Measurements from ENCODE around the gene C1orf159. TPM values are rescaled to one million over a fixed set of nuclear protein-coding genes. Genes with fewer than 3 reads are reported as not detected.
A peak's percentile ranks its signal among the peaks of the same experiment; 100 is the strongest.

Gene C1orf159
- total RNA-seq: 1 to 10 TPM; 2.9 to 6.0 (median 3.5) TPM
- 10 to 100 TPM in 1 of 2 donors, 1 to 10 TPM in 1; 7.1 to 14.0 TPM for polyA plus RNA-seq
- long read RNA-seq, donor 1, partial matches to known transcripts: 0 of 4 reads
- long read RNA-seq, donor 1, other reads (novel, unspliced or antisense): 3 of 4 reads
- long read RNA-seq, donor 2: 0 reads
- long read RNA-seq, donor 3, partial matches to known transcripts: 3 of 8 reads
- long read RNA-seq, donor 3, other reads (novel, unspliced or antisense): 5 of 8 reads

- peaks cover 0 to 9% (median 0%) of the 10 kb centered on the region in 9 donors for H3K36me3 ChIP-seq
- H3K27ac ChIP-seq: peak within 1 kb of the TSS in 8 of 10 donors; percentile 79 to 87 (median 83)
- DNase-seq: peak; percentile 99
- WGBS, 2 donors: 1% methylated on average over 98 to 128 of the region's 128 CpGs
- TF ChIP-seq CTCF (IDR thresholded peaks at IDR 0.05): no peak
- ATAC-seq: peak; percentile 98 to 99 (median 99)
- H3K4me1 ChIP-seq: peaks cover 0 to 11% (median 7%) of the 10 kb centered on the region in 9 donors
- peaks cover 0 to 23% (median 8%) of the 10 kb centered on the region in 7 donors for H3K27me3 ChIP-seq
- H3K9me3 ChIP-seq: peaks cover 0 to 15% (median 6%) of the 10 kb centered on the region in 11 donors
- peak within 1 kb of the TSS; percentile 59 to 98 (median 94) for H3K4me3 ChIP-seq
- intact Hi-C loops (cut with DNase I): loop anchor here in 4 of 10 donors (2.0 to 5.0 kb wide), 4 partner anchors 99 to 241 kb away; partner anchors contain the start of gene MXRA8 (in 1 of the 4)
Observed at GRCh38 chr1:1115786-1116700, at the start of gene C1orf159. Gene C1orf159, minus strand, starts transcription at chr1:1116089. Its CDS starts 24,546 bp downstream, at chr1:1091543.

DNA sequence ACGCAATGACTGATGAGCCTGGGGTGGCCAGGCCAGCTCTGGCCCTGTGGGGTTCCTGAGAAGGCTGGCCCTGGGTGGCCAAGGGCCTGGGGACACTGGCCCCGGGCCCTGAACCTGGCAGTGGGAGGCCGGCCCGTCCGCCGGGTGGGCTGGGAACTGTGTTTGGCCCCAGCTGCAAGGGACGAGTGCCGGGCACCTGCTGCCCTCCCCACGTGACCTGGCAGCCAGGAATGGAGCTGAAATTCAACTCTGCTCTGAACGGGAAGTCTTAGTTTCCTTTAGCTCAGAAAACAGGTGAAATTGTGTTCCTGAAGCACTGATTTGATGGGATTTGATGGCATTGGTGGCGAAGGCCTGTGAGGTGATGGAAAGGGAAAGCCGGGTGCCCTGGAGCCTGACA is 49.6 kb upstream of the C1orf159 start:
- DNase-seq: no peak
- no peaks in the 10 kb centered on the region for H3K9me3 ChIP-seq
- H3K4me3 ChIP-seq: no peak overlapping the region

GRCh38 chr1:1164701-1165451 is 49.0 kb upstream of the C1orf159 start:
- peaks cover 0 to 6% (median 0%) of the 10 kb centered on the region in 9 donors for H3K4me1 ChIP-seq
- no peak overlapping the region for H3K4me3 ChIP-seq
- no peak for TF ChIP-seq CTCF (IDR thresholded peaks at IDR 0.05)
- H3K27me3 ChIP-seq: peaks cover 0 to 88% (median 79%) of the 10 kb centered on the region in 7 donors
- intact Hi-C loops (cut with DNase I): no loop called here
- ATAC-seq (no peak), DNase-seq (no peak)
- 35 to 50% methylated on average over 48 of the region's 48 CpGs for WGBS, 2 donors
- H3K36me3 ChIP-seq: no peaks in the 10 kb centered on the region
- H3K9me3 ChIP-seq: no peaks in the 10 kb centered on the region
- H3K27ac ChIP-seq: no peak overlapping the region

More for the DNA sequence above, 49.6 kb upstream of the C1orf159 start:
- no peak for ATAC-seq
- Histone ChIP-seq H3K27me3 (peaks cover 0 to 94% (median 85%) of the 10 kb centered on the region in 7 donors), H3K4me1 (peaks cover 0 to 6% (median 0%) of the 10 kb centered on the region in 9 donors), H3K36me3 (no peaks in the 10 kb centered on the region), H3K27ac (no peak overlapping the region)
- TF ChIP-seq CTCF (IDR thresholded peaks at IDR 0.05): no peak
- 80 to 84% methylated on average over 12 of the region's 12 CpGs for WGBS, 2 donors
- intact Hi-C loops (cut with DNase I): no loop called here

DNA sequence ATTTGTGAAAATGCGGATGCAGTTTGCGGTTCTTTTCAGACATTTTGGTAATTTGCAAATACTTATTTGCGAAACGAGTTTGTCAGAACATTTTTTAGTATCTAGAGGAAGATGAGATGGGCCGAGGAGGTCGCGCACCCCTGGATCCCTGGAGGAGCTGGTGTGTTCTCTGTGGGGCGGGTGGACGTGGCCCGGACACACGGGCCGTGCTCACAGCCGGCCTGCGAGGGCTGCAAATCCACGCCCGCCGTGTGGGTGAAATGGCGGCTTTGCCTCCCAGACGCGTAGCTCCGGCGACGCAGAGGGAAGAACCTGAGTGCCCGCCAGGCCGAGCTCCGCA is 48.4 kb upstream of the C1orf159 start:
- DNase-seq (no peak), ATAC-seq (no peak)
- H3K27me3 ChIP-seq: peaks cover 0 to 82% (median 74%) of the 10 kb centered on the region in 7 donors
- intact Hi-C loops (cut with DNase I): no loop called here
- H3K36me3 ChIP-seq: no peaks in the 10 kb centered on the region
- H3K4me1 ChIP-seq: peaks cover 0 to 6% (median 0%) of the 10 kb centered on the region in 9 donors
- 55 to 64% methylated on average over 26 of the region's 26 CpGs for WGBS, 2 donors
- no peak for TF ChIP-seq CTCF (IDR thresholded peaks at IDR 0.05)
- H3K9me3 ChIP-seq: no peaks in the 10 kb centered on the region
- no peak overlapping the region for H3K4me3 ChIP-seq
- H3K27ac ChIP-seq: no peak overlapping the region

Measured in heart right ventricle (tissue), 16 donors.